Sigmoid colon (tissue), 7 donors: ENCODE measurements around the gene PPIA. TPM values are rescaled to one million over a fixed set of nuclear protein-coding genes. Genes with fewer than 3 reads are reported as not detected.
"Not testable (repeated sequence)": the region's sequence is repeated elsewhere in the genome, so short reads cannot be mapped to it uniquely, and the experiment has no call there.

Experiments
- DNase-seq: peaks from one replicate; pipeline ENCODE4 v3.0.0-alpha.2; 2019
- H3K27ac ChIP-seq, 4 donors: fragments of 200-600 bp; sonication (generic); one replicate each; pipeline ENCODE4 v1.5.1; 2016 to 2019; ENCODE audit warnings: mild to moderate bottlenecking in 1 of 4
- H3K27me3 ChIP-seq, 3 donors: fragments of 200-600 bp; sonication (generic); one replicate each; pipeline ENCODE4 v1.5.1; 2019; ENCODE audit warnings: mild to moderate bottlenecking in 1 of 3
- H3K36me3 ChIP-seq, 4 donors: fragments of 200-600 bp; sonication (generic); one replicate each; pipeline ENCODE4 v1.5.1; 2016 to 2019
- H3K4me1 ChIP-seq, 4 donors: fragments of 200-600 bp; sonication (generic); one replicate each; pipeline ENCODE4 v1.5.1; 2017 to 2019
- H3K4me3 ChIP-seq, 4 donors: fragments of 200-600 bp; sonication (generic); one replicate each; pipeline ENCODE4 v1.5.1; 2017 to 2019; ENCODE audit warnings: mild to moderate bottlenecking in 2 of 4, moderate library complexity in 1 of 4
- H3K9me3 ChIP-seq, 4 donors: fragments of 200-600 bp in 3 of 4; sonication (generic) in 3 of 4; one replicate each; pipeline versions ENCODE4 v1.5.1 to v1.6.1; 2013 to 2019
- CTCF ChIP-seq, 4 experiments: fragments of 450-650 bp in 3 of 4; fragments of 200-600 bp in 1 of 4; IDR thresholded peaks; one replicate each; pipeline ENCODE4 v1.5.1; 2016 to 2019; ENCODE audit warnings: antibody characterized with exemption in 4 of 4, mild to moderate bottlenecking in 3 of 4, moderate library complexity in 2 of 4
- EP300 ChIP-seq, 4 donors: sonication (generic); formaldehyde crosslinking; IDR thresholded peaks; one replicate each; pipeline ENCODE4 v1.6.1; 2017; ENCODE audit warnings: antibody characterized with exemption in 4 of 4
- POLR2A ChIP-seq, 2 donors: fragments of 450-650 bp; IDR thresholded peaks; one replicate each; pipeline ENCODE4 v1.6.1; 2016; ENCODE audit warnings: antibody characterized with exemption in 2 of 2, mild to moderate bottlenecking in 2 of 2, moderate library complexity in 2 of 2
- POLR2AphosphoS5 ChIP-seq, 4 donors: sonication (generic); formaldehyde crosslinking; IDR thresholded peaks; one replicate each; pipeline ENCODE4 v1.6.1; 2017; ENCODE audit warnings: antibody characterized with exemption in 4 of 4
- WGBS, 2 donors: extraction: QIAGEN DNeasy Blood & Tissue Kit; methylation state at CpG; one replicate each; pipeline ENCODE4 v1.1.7; 2013; 5-methylcytosine and 5-hydroxymethylcytosine counted together
- intact Hi-C: fragments of 100-400 bp; cut with DNase I; formaldehyde crosslinking; loops from one replicate; pipeline ENCODE4 v1.15.1; 2023
- polyA plus RNA-seq, 3 donors: library from polyadenylated mRNA; stranded (reverse); fragments of 200-250 nt; gene quantifications; one replicate each; pipeline ENCODE4 v1.2.3, GENCODE V29; 2013
- total RNA-seq, 4 donors: library from RNA; depleted of rRNA; stranded (reverse); fragments of >200 nt; gene quantifications; one replicate each; pipeline ENCODE4 v1.1.0, GENCODE V29; 2016
- donor health status: healthy with polysubstance abuse.
- donor health status: Bipolar disorder and iron deficiency.
- donor health status: healthy.

Gene PPIA
- total and polyA plus RNA-seq, 7 donors: 1,033 to 3,915 (median 1,396) TPM

GRCh38 chr7:44842675-44843074 lies 46.2 kb downstream of the PPIA start:
- Histone ChIP-seq H3K36me3 (peaks cover 0 to 33% (median 18%) of the 10 kb centered on the region in 4 donors), H3K27ac (peak overlapping the region in 3 of 4 donors; percentile 25 to 60 (median 59)), H3K4me1 (peaks cover 0 to 58% (median 50%) of the 10 kb centered on the region in 4 donors)
- H3K4me3 ChIP-seq, intact Hi-C loops, H3K27me3 ChIP-seq, DNase-seq, H3K9me3 ChIP-seq: not testable (repeated sequence)
- TF ChIP-seq POLR2AphosphoS5 (IDR thresholded peaks at IDR 0.05): peak in 1 of 4 donors; percentile 26
- WGBS, 2 donors: 89 to 90% methylated on average over 8 of the region's 8 CpGs

- H3K4me3 ChIP-seq, intact Hi-C loops, DNase-seq, H3K9me3 ChIP-seq, H3K27me3 ChIP-seq: not testable (repeated sequence)
- Histone ChIP-seq H3K36me3 (peaks cover 0 to 27% (median 18%) of the 10 kb centered on the region in 4 donors), H3K27ac (peak overlapping the region in 2 of 4 donors; percentile 7 to 60), H3K4me1 (peaks cover 0 to 58% (median 50%) of the 10 kb centered on the region in 4 donors)
- 95 to 97% methylated on average over 5 of the region's 5 CpGs for WGBS, 2 donors
Observed at GRCh38 chr7:44843440-44843839, 47.0 kb downstream of the PPIA start.

GRCh38 chr7:44845451-44845850 lies 49.0 kb downstream of the PPIA start:
- H3K4me3 ChIP-seq: no peak overlapping the region
- H3K9me3 ChIP-seq: no peaks in the 10 kb centered on the region
- H3K4me1 ChIP-seq: peaks cover 0 to 66% (median 58%) of the 10 kb centered on the region in 4 donors

GRCh38 chr7:44846390-44846789 lies 49.9 kb downstream of the PPIA start:
- DNase-seq, H3K36me3 ChIP-seq, H3K9me3 ChIP-seq, H3K27me3 ChIP-seq: not testable (repeated sequence)
- intact Hi-C loops: loop anchor here (2.0 to 5.0 kb wide), 3 partner anchors 50 to 266 kb away; partner anchors contain the start of genes PPIA, TBRG4 and ZMIZ2
- WGBS, 2 donors: 6 to 34% methylated on average over 11 of the region's 11 CpGs
- H3K27ac ChIP-seq: peak overlapping the region; percentile 92 to 99 (median 97)
- H3K4me1 ChIP-seq: peaks cover 0 to 65% (median 55%) of the 10 kb centered on the region in 4 donors
- H3K4me3 ChIP-seq: peak overlapping the region; percentile 64 to 83 (median 74)

More at GRCh38 chr7:44845451-44845850, 49.0 kb downstream of the PPIA start:
- no peak for DNase-seq
- intact Hi-C loops: loop anchor here (5.0 kb wide), 1 partner anchor 267 kb away; the partner anchor contains the start of gene TBRG4
- Histone ChIP-seq H3K27ac (peak overlapping the region in 3 of 4 donors; percentile 6 to 95 (median 92)), H3K27me3 (no peaks in the 10 kb centered on the region), H3K36me3 (peaks cover 0 to 7% (median 6%) of the 10 kb centered on the region in 4 donors)
- TF ChIP-seq POLR2AphosphoS5 (IDR thresholded peaks at IDR 0.05) (no peak), EP300 (IDR thresholded peaks at IDR 0.05) (no peak), CTCF (IDR thresholded peaks at IDR 0.05) (no peak), POLR2A (IDR thresholded peaks at IDR 0.05) (no peak)

- intact Hi-C loops: loop anchor here (1.0 to 5.0 kb wide), 4 partner anchors 50 to 265 kb away; partner anchors contain the start of genes PPIA, TBRG4 and ZMIZ2
- Histone ChIP-seq H3K36me3 (no peaks in the 10 kb centered on the region), H3K27me3 (no peaks in the 10 kb centered on the region), H3K4me1 (peaks cover 0 to 59% (median 50%) of the 10 kb centered on the region in 4 donors), H3K4me3 (peak overlapping the region; percentile 64 to 83 (median 74)), H3K9me3 (no peaks in the 10 kb centered on the region), H3K27ac (peak overlapping the region; percentile 92 to 99 (median 97))
- no peak for DNase-seq
- TF ChIP-seq POLR2AphosphoS5 (IDR thresholded peaks at IDR 0.05) (no peak), CTCF (IDR thresholded peaks at IDR 0.05) (no peak)
- WGBS, 2 donors: 1% methylated on average over 12 of the region's 12 CpGs
Observed at GRCh38 chr7:44846816-44847508, 50.5 kb downstream of the PPIA start.

- H3K9me3 ChIP-seq: no peaks in the 10 kb centered on the region
- peak overlapping the region; percentile 92 to 99 (median 97) for H3K27ac ChIP-seq
- TF ChIP-seq EP300 (IDR thresholded peaks at IDR 0.05) (no peak), POLR2A (IDR thresholded peaks at IDR 0.05) (peak; percentile 7 to 23), POLR2AphosphoS5 (IDR thresholded peaks at IDR 0.05) (peak in 2 of 4 donors; percentile 3 to 9), CTCF (IDR thresholded peaks at IDR 0.05) (peak; percentile 46 to 91 (median 64))
- DNase-seq: peak; percentile 94
- intact Hi-C loops: loop anchor here (1.0 to 5.0 kb wide), 4 partner anchors 51 to 265 kb away; partner anchors contain the start of genes PPIA, TBRG4 and ZMIZ2
- H3K4me1 ChIP-seq: peaks cover 0 to 54% (median 44%) of the 10 kb centered on the region in 4 donors
- WGBS, 2 donors: 0% methylated on average over 36 of the region's 36 CpGs
- H3K27me3 ChIP-seq: no peaks in the 10 kb centered on the region
- peak overlapping the region; percentile 64 to 83 (median 74) for H3K4me3 ChIP-seq
- H3K36me3 ChIP-seq: no peaks in the 10 kb centered on the region
Observed at GRCh38 chr7:44847509-44847919, 51.0 kb downstream of the PPIA start.
